Activated T-cell treated with anti-CD3 and anti-CD28 coated beads for 24 hours (primary cell): Measurements from ENCODE around the gene RNASE12.
"Not testable (repeated sequence)": the region's sequence is repeated elsewhere in the genome, so short reads cannot be mapped to it uniquely, and the experiment has no call there.

ENCODE experiments used
- DNase-seq: peaks from one replicate; pipeline ENCODE4 v3.0.0-alpha.2; 2020; ENCODE audit warnings: low read depth

RNASE12 gene

GRCh38 chr14:20580242-20580641 is 10.9 kb downstream of the RNASE12 start:
- DNase-seq: no peak

- DNase-seq: no peak
Observed at GRCh38 chr14:20578784-20579502, 12.2 kb downstream of the RNASE12 start.

- no peak for DNase-seq
Observed at GRCh38 chr14:20578325-20578724, 12.9 kb downstream of the RNASE12 start.

GRCh38 chr14:20572382-20572990 is 18.7 kb downstream of the RNASE12 start:
- not testable (repeated sequence) for DNase-seq

GRCh38 chr14:20570720-20571119 is 20.5 kb downstream of the RNASE12 start:
- DNase-seq: not testable (repeated sequence)

- DNase-seq: not testable (repeated sequence)
Observed at GRCh38 chr14:20569865-20570264, 21.3 kb downstream of the RNASE12 start.

GRCh38 chr14:20569066-20569465 is 22.1 kb downstream of the RNASE12 start:
- no peak for DNase-seq

GRCh38 chr14:20568393-20568792 is 22.8 kb downstream of the RNASE12 start:
- no peak for DNase-seq

- not testable (repeated sequence) for DNase-seq
Observed at GRCh38 chr14:20567199-20567598, 24.0 kb downstream of the RNASE12 start.

GRCh38 chr14:20564501-20564997 is 26.6 kb downstream of the RNASE12 start:
- DNase-seq: no peak

- DNase-seq: no peak
Observed at GRCh38 chr14:20563971-20564370, 27.2 kb downstream of the RNASE12 start.

- DNase-seq: no peak
Observed at GRCh38 chr14:20560961-20561360, 30.2 kb downstream of the RNASE12 start, which contains the start of gene RNASE9. TSS of gene RNASE9 (minus strand) at chr14:20561047.

- DNase-seq: no peak
Observed at GRCh38 chr14:20559461-20559904, 31.7 kb downstream of the RNASE12 start.

- DNase-seq: no peak
Observed at GRCh38 chr14:20557212-20557542, 34.0 kb downstream of the RNASE12 start.

- no peak for DNase-seq
Observed at GRCh38 chr14:20556500-20557211, 34.5 kb downstream of the RNASE12 start.

- no peak for DNase-seq
Observed at GRCh38 chr14:20555845-20556244, 35.3 kb downstream of the RNASE12 start.

- no peak for DNase-seq
Observed at GRCh38 chr14:20553024-20553423, 38.2 kb downstream of the RNASE12 start.

GRCh38 chr14:20551606-20552005 is 39.6 kb downstream of the RNASE12 start:
- no peak for DNase-seq

GRCh38 chr14:20550926-20551325 is 40.2 kb downstream of the RNASE12 start:
- DNase-seq: no peak

GRCh38 chr14:20548414-20549158 is 42.6 kb downstream of the RNASE12 start:
- no peak for DNase-seq

- DNase-seq: no peak
Observed at GRCh38 chr14:20546877-20547276, 44.3 kb downstream of the RNASE12 start.
